GM10847 (cell line): ENCODE results near the gene PKP1.

Experiments used
- POLR2A ChIP-seq: IDR thresholded peaks from 2 replicates; pipeline ENCODE4 v1.6.1; 2011; ENCODE audit not compliant: insufficient read length; ENCODE audit errors: extremely low read depth

PKP1 gene

DNA sequence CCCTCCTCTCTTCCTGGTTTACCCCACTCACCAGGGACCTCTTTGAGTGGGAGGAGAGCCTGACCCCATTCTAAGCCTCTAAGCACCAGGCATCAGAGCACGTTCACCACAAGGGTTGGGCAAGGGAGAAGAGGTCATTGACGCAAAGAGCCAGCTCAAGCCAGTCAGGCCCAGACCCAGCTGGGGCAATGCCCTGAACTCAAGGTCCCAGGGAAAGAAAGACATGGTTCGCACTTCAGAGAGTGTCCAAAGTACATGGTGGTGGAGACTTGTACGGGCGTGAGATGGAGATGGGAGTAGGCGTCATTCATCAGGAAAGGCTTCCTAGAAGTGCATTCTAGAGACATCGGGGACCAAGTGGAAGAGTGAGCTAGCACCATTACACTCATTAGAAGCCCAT, 7.2 kb downstream of the PKP1 start:
- TF ChIP-seq POLR2A: no peak

- no peak for TF ChIP-seq POLR2A
These were observed 8.6 kb downstream of the PKP1 start for GRCh38 chr1:201291916-201292315.

DNA sequence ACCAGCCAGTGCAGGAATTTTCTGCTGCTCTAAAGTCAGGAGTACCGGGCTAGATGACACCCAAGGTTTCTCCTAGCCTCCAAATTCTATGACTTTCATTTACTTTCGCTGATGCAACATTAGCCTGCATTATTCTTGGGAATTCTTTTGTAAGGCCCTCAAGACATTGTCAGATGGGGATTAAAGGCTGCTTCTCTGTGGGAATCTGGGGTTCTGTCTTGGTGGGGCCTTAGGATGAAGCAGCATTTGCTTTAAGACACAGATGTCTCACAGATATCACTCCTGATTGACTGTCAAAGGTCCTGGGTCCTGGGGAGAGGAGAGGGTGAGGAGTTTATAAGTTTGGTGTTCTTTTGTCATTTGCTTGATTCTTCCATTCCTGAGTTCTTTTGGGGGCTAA, 11.6 kb downstream of the PKP1 start:
- no peak for TF ChIP-seq POLR2A

DNA sequence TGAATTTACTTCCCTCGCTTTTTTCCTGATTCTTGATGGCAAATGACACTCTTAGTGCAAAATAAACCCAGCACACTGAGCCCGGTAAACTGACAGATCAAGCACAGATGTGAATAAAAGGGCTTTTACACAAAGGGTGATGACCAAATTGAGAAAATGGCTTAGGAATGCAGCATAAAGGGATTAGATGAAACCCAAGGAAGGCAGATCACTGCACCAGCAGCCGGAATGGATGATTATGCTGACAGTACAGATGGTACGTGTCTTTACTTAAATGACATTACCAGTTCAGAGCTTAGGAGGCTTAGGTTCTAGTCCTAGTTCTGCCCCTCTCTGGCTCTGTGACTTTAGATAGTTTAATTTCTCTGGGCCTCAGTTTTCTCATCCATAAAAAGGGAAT, 12.0 kb downstream of the PKP1 start:
- no peak for TF ChIP-seq POLR2A

GRCh38 chr1:201295861-201296260, 12.6 kb downstream of the PKP1 start:
- TF ChIP-seq POLR2A: no peak

DNA sequence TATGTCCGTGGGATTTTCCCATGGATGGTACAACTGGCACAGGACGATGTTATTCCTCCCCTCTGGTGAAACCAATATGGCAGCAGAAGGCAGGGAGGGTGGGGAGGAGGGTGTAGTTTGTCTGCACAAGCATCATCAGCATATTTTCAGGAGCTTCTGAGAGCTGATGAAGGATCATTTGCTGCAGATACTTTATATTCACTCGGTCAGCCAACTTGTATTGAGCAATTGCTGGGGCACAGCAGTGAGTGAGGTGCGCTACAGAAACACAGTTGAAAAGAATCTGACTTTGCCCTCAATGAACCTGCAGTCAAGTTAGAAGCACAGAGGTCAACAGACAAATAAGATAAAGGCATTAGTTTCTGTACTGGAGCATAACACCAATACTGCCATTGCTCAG, 13.0 kb downstream of the PKP1 start:
- no peak for TF ChIP-seq POLR2A

DNA sequence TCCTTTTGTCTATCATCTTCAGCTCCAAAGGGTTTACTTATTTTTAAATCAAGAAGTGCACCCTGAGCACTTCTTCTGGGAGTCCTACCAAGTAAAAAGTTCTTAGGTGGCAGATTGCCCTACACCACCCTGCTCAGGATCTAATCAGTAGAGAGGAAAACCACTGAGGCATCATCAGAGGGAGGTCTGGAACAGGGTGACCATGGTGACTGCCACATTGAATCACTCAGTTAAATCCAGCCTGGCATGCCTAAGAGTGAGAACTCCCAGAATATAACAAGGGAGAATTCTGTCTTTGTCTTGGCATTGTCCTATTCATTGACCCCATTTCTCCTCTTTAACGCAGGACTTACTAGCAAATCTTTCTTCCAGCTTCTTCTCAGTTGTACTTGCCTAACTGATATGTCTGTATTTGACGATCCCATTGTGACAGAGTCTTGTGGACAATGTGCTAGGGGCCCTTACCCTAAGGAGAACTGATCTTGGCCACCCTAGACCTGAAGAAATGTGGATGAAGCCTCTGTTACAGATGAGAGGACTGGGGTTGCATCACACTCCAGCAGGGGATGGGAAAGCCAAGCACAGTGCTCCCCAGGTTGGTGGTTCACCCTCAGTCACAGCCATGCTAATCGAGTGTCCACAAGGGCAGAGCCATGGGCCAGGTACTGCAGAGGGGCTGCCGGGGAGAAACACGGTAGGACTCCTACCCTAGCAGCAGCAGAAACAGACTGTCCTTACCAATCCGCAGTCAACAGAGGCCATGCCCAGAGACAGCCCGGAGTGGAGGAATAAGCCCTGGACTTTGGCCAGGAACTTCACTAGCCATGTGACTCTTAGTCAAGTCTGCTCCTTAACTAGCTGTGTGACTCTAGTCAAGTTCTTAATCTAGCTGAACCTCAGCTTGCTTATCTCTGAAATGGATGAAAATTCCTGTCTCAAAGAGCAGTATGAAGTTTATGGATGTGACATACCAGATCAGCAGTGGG, 15.4 kb downstream of the PKP1 start:
- no peak for TF ChIP-seq POLR2A

- TF ChIP-seq POLR2A: no peak
These were observed 16.7 kb downstream of the PKP1 start for GRCh38 chr1:201299968-201300367.

- TF ChIP-seq POLR2A: no peak
These were observed 17.3 kb downstream of the PKP1 start for GRCh38 chr1:201300641-201301040.

DNA sequence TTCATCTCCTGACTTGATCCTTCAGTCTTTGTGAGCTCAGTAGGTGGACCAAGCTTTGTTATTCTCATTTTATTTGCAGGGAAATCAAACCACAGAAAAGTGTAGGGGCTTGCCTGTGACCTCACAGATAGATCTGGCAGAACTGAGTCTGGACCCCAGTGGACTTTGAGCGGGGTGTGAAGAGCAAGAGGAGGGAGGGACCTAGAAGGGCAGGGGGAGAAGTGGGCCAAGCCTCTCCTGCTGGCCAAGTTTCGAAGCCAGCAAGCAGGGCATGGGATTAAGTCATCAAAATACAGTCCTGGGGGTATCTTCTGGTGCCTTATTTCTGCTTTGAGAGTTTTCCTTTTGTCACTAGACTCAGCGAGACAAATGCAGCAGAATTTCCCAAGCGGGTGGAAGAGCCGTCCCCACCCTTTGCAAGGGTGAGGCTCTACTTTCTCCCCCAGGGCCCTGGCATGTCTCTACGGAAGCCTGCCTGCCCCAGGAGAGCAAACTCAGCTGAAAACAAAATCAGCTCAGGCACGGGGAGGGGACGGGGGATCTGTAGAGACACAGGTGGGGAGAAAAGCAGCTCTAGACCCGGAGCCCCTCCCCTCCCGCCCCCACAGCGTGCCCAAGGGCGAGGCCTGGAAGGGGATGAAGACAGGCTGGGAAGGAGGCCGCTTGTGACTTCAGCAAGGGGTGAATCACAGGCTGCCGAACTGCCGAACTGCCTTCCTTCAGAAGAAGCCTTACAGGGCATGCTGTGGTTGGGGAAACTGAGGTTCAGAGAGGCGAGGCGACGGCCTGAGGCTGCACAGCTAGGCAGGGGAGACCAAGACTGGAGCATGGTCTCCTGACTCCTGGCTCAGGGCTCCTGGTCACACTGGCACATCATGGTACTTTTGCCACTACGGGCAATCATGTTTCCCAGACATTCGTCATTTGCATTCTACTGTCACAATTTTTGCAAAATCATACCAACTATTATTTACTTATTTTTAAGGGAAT, 19.2 kb downstream of the PKP1 start:
- TF ChIP-seq POLR2A: no peak

DNA sequence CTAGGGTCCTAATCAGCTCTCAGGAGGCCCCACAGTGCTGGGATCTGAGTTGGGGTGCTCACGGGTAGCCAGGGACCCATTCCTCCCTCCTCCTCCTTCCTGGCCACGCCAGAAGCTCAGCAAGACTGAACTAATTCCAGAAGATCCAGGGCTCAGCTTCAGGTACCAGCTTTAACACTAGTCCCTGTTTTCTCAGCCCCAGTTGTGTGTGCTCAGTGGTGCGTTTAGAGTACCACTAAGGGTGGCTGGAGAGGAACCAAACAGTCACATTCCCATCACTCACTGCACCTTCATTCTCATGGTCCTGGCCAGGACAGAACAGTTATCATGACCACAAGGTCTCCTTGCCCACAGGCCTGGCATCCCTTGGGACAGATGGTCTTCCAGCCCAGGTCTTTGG, 20.8 kb downstream of the PKP1 start:
- TF ChIP-seq POLR2A: no peak

DNA sequence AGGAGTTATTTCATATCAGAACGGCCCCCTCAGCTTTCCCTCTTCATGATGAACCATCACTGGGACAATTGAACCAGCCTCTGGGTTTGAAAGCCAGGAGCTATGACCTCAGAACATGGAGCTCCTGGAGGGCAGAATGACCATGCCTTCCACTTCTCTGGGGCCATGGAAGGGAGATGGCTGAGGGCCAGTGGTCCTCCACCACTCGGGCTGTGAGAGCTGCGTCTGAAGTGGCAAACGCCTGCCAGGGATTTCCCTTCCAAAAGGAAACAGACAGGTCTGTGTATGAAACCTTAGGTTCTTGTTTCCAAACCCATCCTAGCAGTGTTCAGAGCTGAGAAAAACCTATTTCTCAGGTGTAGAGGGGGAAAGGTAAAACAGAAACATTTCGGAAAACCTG, 22.5 kb downstream of the PKP1 start:
- no peak for TF ChIP-seq POLR2A

DNA sequence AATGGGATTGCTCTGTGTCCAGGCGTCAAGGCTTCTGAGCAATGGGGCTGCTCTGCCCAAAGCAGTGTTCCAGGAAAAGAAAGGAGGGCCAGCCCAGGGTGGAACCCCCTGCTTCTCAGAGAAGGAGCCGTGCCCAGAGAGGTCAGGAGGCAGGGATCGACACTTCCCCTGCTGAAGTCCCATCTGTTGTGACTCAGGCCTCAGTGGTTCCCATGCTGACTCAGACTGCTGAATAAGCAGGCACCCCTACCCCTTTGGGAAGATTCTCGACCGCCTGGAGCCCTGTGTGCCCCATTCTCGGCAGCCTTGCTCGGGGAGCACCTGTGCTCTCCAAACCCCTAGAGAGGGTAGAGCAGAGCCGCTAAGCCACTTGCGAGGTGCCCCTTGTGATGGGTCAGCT, 23.9 kb downstream of the PKP1 start:
- TF ChIP-seq POLR2A: no peak

DNA sequence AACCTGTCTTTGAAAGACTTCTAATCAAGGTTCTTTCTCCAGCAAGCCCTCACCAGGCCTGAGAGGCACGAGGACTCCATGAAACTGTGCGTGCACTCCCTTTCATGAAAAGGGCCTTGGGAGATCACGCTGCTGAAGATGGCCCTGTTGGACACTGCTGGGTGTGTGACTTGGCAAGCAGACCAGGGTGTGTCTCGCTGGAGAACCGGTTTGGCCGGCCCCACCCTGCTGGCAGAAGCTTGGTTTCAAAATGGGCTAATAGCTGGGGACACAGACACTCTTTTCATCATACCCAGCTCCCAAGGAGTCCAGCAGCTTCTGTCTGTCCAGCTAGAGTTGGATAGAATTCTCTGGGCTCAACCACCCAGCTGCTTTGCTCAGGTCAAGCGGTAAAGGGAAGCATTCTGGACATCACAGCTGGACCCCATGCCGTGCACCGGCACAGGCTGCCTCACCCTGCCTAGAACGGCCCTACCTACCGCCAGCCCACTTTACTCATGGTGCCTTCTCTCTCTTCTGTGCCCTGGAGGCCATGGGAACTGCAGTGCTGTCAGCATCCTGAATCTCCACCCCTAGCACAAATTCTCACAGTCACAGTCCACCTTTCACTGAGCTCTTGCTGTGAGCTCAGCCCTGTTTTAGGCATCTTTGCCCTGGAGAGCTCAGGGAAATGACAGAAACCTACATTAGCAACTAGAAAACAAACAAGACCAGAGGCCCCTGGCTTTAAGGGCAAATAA, 24.6 kb downstream of the PKP1 start:
- TF ChIP-seq POLR2A: no peak

DNA sequence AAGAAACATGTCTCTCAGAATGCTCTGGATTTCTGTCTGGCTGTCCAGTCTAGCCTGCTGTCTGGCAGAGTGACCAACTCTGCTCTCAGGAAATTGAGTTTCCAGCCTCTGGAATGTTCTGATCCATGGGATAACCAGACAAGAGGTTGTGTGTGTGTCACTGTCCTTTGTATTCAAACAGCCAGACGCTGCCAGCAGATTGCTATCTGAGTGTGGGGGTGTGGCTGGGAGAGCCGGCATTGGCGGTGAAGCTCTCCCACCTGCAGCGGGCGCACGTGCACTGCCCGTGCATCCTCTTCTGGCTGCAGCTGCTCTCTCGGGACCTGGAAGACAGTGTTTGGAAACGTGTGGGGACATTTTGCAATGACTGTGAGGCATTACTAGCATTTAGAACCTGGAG, 26.1 kb downstream of the PKP1 start:
- no peak for TF ChIP-seq POLR2A
